Activated CD4-positive, alpha-beta T cell treated with anti-CD3 and anti-CD28 coated beads, Interleukin-2, Interleukin-6, amounts not matched to agents 100 ng/mL and 50 ng/mL, durations not matched to agents 16 hours and 8 hours (primary cell): ENCODE results near the gene CXXC5.
"Not testable (repeated sequence)": the region's sequence is repeated elsewhere in the genome, so short reads cannot be mapped to it uniquely, and the experiment has no call there.

Experiments used
- DNase-seq: peaks from one replicate; pipeline ENCODE4 v3.0.0-alpha.2; 2020

CXXC5 gene

DNA sequence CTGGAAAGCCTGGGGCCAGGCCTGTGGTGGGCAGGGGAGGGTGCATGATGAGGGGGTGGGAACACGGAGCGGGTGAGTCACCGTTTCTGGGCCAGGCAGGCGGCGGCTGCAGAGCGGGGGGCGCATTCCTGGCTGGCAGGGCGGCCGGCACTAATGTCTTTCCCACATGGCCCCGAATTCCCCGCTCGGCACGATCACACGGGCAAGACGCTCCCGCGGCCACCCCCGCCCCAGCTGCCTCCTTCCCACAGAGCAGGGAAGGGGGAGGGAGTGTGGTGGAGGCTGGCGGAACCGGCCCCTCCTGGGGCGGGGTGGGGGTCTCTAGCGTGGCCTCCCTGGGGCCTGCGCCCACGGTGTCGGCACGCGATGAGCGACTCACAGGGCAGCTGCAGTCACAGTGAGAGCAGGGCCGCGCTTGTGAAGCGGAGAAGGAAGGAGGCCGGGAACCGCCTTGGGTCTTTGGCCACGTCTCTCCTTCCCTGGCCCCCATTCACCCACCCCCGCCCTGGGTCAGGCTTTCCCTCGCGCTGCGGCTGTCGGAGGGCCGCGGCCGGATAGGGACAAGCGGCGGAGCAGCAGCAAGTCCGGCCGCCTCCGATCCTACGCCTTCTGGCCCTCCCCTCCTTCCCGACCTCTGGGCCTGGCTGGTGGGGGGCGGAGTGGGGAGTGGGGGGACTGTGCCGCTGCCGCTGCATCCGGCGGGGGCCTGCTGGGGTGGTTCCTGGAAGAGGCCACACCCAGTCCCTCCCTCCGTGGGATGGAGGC is 48.9 kb downstream of the CXXC5 start:
- no peak for DNase-seq

DNA sequence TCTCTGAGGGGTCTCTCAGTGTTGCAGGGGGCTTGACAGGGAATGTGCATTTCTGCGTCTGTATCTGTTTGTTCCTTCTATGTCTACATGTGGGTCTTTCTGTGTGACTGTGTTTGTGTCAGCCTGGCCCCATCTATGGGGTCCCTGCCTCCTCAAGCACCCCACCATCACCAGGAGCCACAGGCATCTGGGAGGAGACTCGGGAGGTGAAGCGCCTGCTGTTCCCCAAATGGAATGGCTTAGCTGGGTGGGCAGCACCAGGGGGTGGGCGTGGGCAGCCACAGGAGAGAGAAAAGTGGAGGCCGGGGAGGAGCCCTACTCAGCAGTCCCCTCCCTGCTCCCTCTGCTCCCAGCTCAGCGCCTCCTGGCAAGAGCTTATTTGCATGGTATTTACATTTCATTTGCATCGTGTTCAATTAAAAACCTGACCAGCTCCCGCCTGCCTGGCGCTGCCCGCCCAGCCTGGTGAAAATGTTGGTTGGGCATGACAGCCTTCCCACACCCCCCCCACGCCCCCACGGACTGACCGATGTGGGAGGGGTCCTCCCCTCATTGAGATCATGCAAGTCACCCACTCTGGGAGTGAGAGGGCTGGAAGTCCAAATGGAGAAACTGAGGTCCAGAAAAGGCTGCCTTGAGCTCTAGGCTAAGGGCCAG is 50.5 kb downstream of the CXXC5 start:
- no peak for DNase-seq

DNA sequence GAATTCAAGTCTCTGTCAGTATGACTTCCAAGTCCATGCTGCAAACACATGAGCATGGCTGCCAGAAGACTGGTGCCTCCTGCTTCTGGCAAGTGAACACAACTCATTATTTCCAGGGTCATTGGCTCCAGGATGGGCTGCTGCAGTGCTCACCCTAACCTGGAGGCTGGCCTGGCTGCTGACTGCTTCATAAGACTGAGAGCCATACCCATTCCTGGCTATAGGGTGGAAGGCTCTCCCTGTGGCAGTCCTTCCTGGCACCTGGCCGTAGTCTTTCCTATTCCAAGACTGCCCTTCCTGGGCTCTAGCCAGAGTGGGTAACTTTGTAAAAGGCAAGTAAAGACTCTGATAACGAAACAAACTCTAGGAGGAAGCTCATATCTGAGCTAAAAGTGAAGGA is 51.2 kb downstream of the CXXC5 start:
- DNase-seq, result no peak

DNA sequence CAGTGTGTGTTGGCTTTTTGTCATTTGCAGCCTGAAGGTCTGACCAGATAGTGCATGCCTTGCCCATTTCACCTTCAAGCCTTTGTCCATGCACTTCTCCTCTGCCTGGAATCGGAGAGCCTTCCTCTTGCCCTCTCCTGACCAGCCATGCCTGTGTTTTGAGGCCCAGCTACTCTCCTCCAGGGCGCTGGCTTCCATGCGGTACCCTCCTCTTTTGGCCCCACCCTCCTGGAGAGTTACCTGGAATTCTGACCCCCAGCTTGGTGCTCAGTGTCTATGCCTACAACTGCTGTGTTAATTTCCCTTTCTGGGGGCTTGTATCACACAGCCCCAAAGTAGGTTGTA is 52.5 kb downstream of the CXXC5 start:
- DNase-seq, result no peak

DNA sequence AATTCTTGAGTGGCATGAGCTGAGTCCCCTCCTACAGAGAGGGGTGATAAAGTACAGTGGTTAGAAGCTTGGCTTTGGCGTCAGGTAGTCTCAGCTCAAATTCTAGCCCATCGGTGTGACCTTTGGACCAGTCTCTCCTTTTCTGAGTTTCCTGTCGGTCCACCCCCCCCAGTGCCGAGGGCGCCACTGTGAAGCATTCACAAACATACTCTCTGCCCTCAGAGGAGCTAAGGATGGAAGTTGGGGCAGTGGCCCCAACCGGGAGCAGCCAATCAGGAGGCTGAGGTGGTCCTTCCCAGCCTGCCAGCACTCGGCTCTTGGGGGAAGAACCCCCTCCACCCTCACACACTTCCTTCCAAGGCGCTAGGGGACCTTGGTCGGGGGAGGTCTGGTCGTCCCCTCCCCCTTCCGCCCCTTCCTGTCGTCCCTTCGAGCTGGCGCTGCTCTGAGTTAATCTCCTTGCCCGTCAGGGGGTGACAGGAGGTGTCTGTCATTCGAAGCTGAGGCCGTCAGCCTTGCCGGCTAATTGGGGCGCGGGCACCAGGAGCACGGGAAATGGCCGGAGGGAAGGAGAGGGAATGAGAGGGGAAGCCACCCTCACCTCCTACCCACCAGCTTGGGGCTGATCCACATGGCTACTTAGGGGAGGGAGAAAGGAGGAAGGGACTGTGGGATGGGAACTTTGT is 53.0 kb downstream of the CXXC5 start:
- no peak for DNase-seq

DNA sequence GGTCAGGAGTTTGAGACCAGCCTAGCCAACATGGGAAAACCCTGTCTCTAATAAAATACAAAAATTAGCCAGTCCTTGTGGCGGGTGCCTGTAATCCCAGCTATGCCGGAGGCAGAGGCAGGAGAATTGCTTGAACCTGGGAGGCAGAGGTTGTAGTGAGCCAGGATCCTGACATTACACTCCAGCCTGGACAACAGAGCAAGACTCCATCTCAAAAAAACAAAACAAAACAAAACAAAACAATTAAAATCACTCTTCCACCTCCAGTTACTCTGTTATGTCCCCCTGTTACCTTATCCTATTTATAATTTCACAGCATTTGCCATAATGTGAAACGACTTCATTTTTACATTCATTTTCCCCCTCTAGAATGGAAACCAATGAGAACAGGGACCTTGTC is 54.4 kb downstream of the CXXC5 start:
- DNase-seq, result no peak

DNA sequence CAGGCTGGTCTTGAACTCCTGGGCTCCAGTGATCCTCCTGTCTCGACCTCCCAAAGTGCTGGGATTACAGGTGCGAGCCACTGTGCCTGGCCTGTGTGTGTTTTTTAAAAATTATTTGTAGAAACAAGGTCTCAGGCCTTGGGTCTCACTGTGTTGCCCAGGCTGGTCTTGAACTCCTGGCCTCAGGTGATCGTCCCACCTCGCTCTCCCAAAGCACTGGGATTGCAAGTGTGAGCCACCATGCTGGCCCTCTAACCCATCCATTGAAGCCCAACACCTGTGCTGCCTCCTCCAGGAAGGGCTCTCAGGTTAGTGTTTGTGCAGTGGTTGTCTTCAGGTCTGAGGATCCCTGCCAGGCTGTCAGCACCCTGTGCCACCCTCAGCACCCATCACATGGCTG is 56.6 kb downstream of the CXXC5 start:
- DNase-seq, result no peak

DNA sequence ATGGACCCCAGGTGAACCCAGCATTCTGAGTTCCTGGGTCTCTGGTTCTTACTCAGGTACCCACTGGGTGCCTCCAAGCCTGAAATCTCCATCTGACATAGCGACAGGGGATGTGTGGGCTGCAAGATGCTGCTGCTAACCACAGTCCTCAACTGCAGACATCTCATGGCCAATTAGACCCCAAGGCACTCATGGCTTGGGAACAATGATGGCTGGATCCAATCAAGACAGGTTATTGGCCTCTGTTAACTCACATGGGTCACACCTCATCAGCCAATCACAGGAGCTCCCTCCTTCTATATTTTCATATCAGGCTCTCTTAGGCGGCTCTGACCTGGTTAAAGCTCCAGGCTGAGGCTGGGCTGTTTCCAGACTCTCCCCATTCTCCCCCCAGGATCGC is 57.0 kb downstream of the CXXC5 start:
- no peak for DNase-seq

DNA sequence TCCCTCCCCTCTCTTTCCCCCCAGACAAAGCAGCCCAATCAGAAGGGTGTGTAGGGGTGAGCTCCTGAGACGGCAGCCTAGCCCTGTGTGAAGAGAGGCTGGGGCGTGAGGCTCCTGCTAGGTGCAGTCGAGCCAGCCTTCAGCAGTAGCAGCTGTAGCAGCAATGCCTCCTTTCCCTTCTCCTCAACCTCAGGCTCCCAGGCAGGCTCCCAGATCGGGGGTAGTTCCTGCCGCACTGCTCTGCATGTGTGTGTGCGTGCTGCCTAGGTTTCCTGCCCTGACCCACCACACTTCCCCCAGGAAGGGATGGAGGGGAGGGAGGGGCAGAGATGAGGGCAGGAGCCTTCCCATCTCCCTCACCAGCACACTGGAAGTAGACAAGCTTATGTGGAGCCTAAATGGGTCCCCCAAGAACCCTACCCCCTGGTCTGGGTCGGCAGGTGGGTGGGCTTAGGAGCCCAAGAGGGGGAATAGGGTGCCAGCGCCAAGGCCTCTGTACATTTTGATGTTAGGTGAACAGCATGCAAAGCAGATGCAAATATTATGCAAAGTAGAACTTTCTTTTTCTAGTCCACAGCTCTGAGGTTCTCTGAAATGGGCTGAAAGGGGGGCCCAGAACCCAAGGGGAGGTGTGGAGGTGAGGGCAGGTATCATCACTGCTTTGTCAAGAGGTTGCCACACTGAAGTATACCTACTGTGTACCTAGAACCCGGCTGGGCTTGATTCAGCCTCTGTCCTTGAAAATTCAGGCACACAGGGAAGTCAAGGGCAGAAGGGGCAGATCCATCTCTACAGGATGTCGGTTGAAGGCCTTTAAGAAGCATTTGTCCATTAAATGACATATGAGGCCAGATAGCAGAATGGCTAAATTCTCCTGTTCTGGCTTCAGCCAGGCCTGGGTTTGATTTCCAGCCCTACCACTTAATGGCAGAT is 57.8 kb downstream of the CXXC5 start:
- no peak for DNase-seq

DNA sequence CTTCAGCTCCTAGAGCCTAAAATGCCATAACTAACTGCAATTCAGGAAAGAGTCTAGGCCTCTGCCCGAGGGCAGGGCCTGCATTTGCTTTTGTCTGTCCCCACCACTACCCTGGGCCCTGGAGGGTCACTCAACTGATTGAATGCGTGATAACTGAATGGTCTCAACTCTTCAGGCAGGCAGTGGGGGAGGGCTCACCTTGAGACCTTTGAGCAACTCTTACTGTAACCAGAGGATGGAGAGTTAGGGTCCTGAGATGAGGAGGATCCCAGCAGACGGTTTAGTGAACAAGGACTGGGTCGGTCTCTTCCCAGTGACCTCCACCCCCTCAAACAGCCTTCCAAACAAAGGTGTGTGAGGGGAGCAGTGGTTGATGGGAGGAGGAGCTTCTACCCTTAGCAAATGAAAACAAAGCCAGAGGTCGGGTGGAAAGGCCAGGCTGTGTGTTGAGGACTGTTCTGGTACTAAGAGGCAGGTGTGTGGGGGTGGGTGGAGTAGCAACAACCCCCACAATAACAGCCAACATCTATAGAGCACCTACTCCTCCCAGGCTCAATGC is 59.4 kb downstream of the CXXC5 start:
- no peak for DNase-seq

DNA sequence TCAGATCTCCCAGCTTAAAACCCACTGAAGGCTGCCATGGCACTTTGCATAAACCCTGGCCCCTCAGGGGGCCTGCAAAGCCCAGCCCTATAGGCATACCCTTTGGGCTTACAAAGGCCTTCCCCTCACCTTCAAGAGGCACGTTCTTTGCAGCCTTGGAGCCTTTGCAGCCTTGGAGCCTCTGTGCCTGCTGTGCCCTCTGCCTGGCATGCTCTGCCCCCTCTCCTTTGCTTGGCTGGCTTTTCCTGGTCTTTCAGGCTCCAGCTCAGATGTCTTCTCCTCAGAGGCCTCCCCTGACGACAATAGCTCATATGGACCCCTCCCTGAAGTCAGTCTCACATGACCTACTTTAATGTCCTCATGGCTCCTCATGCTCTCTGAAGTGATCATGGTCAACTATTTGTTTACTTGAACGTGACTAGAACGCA is 60.3 kb downstream of the CXXC5 start:
- no peak for DNase-seq

DNA sequence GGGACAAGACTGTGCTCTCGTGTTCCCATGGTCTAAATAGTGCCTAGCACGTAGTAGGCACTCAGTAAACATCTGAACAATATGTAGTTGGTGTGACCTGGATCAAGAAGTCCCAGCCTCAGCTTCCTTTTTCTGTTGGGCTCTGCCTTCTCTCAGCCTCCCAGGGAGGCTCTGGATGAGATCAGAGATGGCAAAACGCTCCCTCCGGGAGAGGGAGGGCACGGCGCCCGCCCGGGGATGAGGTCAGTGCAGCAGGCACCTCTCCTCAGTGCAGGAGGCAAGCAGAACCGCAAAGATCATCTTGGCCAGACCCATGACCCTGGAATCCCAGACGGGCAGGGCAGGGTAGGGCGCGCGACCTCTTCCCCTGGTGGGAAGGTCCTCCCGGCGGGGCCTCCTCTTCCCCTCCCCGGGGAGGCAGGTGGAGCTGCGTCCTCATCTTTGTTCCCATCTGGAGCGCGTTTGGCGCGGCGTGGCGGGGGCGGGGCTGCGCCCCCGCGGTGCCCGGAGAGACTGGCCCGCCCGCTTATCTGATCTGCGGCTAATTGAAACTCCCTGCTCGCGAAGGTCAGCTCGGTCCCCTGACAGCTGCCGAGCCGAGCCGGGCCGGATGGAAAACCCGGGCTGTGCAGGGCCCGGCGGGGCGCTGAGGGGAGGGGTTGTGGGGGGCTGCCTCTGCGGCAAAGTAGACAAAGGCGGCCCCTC is 60.9 kb downstream of the CXXC5 start:
- DNase-seq, result no peak

DNA sequence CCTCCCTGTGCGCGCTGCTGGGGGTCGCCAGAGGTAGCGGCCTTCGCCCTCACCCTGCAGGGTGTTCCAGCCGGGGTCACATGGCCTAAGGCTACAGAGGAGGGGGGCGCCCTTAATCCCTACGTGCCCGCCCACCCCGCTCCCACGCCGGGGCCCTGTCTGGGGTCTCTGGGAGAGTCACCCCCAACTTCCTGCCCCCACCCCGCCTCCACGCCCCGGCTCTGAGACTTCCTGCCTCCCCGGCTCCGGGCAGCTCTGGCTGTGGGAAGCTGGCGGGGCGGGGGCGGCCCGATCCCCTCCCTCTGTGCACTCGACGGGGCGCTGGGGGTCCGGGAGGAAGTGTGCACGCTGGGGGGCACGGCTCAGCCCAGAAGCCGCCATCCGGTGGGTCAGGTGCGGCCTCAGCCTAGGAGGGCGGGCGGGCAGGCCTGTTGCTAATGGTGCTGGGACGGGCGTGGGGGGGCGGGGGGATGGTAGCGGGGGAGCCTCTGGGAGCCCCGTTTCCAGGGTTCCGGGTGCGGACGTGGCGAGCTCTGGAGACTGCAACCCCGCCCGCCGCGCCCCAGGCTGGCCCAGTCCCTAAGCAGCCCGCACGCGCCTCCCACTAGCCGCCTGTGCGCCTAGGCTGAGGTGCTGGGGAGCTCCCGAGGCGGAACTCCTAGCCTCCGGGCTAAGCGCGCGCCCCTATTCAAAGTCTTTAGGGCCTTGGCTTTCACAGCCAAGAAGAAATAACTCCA is 61.6 kb downstream of the CXXC5 start:
- DNase-seq, result no peak

DNA sequence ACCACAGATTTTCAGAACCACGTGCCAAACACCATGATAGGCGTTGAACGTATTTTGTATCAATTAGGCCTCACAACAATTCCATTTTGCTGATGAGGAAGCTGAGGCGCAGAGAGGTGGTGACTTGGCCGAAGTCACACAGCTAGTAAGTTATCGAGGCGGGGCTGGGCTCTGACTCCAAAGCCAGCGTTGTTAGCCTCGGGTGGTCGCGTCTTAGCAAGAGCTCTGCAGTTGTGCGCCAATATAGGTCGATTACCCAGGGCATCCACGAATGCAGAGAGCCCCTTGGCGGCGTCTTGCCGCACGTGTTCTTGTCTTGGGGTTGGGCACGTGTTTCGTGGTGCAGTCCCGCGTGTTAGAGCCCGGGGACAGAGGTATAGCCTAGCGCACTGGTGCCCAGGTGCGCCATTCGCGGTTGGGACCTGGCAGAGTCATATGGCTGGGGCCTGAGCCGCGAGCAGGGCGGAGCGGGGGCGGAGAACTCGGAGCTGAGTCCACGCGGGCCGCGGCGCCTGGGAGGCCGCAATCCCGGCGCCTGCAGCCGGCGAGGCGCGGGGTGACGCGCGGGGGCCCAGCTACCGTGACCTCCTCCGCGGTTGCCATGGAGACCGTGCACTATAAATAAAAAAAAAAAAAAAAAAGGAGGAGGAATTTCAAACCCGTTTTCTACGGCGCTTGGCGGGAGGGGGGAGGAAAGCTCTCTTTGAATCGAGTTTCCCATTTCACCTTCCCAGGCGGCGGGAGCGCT is 62.3 kb downstream of the CXXC5 start:
- DNase-seq, result peak; percentile 17

DNA sequence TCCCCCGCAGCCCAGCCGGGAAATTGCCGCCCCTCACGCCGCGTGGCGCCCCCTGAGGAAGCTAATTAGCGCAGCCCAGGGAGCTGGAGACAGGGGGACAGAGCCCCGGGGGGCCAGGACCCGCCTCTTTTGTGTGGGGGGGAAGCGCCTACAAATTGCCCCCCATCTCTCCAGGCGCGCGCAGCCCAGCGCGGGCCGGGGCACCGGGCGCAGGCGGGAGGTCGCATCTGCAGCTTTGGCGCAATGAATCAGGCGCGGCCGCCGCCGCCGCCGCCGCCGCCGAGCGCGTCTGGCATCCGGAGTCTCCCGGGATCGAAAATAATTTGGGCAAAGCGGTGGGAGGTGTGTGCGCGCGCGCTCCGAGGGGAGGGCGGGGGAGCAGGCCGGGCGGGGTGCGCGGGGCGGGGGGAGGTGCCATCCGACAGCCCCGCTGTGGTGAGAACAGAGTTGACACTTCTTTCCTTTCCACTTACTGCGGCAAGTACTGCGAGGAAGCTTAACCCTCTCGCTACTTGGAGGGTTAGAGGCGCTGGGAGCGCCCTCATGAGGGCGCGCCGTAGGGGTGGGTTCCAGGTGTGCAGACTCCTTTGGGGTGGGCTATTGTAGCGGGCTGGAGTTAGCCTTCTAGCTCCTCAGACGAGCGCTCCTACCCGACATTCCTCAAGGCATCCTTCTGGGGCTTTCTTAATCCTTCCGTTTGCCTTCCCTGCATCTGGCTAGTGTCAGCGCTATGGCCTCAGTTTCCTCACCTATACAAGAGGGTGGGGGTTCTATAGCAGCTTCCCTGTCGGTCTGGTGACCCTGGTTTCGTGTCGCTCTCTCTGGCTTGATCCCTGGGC is 63.1 kb downstream of the CXXC5 start:
- peak; percentile 53 for DNase-seq

DNA sequence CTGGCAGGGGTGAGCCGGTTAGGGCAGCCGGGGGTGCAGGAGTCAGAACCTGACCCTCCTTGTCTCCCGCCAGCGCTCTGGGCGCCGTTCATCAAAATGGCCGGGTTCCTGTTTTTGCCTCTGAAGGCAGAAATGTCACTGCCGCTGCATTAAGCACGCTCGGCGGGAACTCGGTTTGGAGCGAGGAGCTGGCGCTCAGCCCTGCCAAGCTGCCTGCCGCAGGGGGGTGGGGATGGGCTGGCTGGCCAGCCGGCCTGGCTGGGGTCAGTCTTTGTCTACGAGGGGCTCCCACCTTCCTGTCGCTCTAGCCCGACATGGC is 63.7 kb downstream of the CXXC5 start:
- no peak for DNase-seq

DNA sequence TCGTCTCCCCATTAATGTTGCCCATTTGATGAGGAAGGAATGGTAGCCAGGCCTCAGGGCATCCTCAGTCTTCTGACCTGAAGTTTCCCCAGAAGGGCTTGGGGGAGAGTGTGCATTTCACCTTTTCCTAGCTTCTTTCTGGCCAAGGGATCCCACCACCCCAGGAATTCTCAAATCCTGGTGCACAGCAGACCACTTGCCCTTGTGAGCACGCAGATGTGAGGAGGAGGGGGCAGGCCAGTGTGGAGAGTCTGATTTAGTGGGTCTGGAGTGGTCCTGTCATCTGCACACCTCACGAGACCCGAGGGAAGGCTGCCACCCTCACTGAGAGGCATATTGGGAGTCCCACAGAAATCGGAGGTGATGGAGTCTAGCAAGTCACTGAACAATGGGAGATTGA is 64.3 kb downstream of the CXXC5 start:
- DNase-seq, result no peak

DNA sequence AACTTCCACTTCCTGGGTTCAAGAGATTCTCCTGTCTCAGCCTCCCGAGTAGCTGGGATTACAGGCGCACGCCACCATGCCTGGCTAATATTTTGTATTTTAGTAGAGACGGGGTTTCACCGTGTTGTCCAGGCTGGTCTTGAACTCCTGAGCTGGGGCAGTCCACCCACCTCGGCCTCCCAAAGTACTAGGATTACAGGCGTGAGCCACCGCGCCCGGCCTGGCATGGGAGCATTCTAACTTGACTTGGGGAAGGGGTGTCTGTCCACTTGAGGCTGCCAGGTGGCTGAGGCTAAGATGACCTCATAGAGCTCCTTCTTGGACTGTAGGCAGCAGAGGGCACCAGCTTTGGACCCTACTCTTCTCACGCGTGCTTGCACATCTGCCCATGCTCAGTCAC is 65.7 kb downstream of the CXXC5 start:
- not testable (repeated sequence) for DNase-seq

DNA sequence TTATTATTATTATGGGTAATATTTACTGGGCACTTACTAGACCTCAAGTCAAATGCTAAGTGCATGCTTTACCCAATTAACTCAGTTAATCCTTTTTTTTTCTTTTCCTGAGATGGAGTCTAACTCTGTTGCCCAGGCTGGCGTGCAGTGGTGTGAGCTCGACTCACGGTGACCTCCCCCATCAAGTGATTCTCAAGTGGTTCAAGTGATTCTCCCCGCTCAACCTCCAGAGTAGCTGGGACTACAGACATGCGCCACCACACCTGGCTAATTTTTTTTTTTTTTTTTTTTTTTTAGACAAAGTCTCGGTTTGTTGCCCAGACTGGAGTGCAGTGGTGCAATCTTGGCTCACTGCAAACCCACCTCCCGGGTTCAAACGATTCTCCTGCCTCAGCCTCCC is 69.1 kb downstream of the CXXC5 start:
- no peak for DNase-seq

DNA sequence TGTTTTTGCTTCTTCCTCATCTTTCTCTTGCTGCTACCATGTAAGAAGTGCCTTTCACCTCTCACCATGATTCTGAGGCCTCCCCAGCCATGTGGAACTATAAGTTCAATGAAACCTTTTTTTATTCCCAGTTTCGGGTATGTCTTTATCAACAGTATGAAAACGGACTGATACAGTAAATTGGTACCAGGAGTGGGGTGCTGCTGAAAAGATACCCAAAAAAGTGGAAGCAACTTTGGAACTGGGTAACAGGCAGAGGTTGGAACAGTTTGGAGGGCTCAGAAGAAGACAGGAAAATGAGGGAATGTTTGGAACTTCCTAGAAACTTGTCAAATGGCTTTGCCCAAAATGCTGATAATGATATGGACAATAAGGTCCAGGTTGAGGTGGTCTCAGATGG is 70.3 kb downstream of the CXXC5 start:
- not testable (repeated sequence) for DNase-seq
